ENCODE measurements around the gene NPTX1.

Gene NPTX1

DNA sequence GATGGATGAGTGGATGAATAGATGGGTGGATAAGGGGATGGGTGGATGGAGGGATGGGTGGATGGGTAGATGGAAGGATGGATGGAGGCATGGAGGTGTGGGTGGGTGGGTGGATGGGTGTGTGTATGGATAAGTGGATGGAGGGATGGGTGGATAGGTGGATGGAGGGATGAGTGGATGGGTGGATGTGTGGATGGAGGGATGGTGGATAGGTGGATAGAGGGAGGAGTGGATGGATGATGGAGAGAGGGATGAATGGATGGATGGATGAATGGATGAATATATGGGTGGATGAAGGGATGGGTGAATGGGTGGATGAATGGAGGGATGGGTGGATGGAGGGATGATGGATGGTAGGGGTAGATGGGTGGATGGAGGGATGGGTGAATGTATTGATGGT, 27.5 kb upstream of the NPTX1 start:
- DNase-seq (ENCODE audit: low read depth, low spot score) = no peak

GRCh38 chr17:80503031-80503430, 26.6 kb upstream of the NPTX1 start:
- DNase-seq (ENCODE audit: low read depth, low spot score) = no peak

- no peak for DNase-seq (ENCODE audit: low read depth, low spot score)
Measured at GRCh38 chr17:80502578-80502877, 26.1 kb upstream of the NPTX1 start.

DNA sequence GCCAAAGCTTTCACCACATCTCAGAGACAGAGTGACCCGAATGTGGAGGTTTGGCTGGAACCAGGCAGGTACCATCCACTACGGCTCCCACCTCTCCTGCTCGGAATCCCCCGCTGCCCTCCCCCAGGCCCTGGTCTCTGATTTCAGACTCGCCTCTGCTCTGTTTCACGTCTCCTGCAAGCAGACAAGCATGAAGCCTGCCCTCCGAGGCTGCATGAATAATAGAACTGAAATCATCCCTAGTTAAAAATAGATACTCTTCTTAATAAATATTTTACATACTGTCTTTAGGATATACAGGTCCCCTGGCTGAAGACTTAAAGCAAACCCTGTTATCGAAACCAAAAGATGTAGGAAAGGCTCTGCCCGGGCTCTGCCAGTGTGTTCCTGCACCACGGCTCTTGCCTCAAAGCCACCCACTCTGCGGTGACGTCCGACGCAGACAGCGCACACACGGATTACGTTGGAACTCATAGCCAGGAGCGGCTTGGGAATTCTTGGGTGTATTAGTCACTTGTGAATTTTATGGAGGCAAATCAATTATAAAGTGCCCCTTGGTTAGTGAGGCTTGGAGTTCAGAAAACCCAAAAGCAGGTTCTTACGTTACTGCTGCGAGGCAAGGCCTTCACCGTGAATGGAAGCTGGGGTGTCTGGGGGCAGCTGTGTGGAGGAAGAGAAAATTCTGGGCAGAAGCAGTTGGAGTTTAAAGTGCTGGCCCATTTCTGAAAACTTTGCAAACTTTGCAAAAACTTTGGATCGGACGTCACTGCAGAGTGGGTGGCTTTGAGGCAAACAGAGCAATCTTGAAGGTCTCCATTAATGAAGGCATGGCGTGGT, 25.6 kb upstream of the NPTX1 start:
- no peak for DNase-seq (ENCODE audit: low read depth, low spot score)

- DNase-seq (ENCODE audit: low read depth, low spot score) = no peak
Measured at GRCh38 chr17:80499961-80500665, 23.7 kb upstream of the NPTX1 start.

GRCh38 chr17:80499560-80499959, 23.2 kb upstream of the NPTX1 start:
- no peak for DNase-seq (ENCODE audit: low read depth, low spot score)

GRCh38 chr17:80498920-80499410, 22.6 kb upstream of the NPTX1 start:
- DNase-seq (ENCODE audit: low read depth, low spot score) = no peak

- DNase-seq (ENCODE audit: low read depth, low spot score) = no peak
Measured at GRCh38 chr17:80498242-80498919, 22.0 kb upstream of the NPTX1 start.

DNA sequence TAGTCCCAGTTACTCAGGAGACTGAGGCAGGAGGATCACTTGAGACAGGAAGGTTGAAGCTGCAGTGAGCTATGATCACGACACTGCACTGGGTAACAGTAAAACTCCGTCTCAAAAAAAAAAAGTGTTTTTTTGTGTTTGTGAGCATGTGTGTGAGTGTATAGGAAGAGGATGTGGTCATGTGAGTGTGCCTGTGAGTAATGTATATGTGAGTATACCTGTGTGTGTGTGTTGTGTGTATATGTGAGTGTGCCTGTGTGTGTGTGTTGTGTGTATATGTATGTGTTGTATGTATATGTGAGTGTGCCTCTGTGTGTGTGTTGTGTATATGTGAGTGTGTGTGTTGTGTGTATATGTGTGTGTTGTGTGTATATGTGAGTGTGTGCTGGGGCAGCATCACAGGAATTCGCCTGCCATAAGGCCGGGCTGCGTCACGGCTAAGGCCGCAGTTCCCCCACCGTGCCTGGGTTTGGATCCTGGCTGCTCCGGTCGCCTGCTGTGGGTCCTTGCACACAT, 21.4 kb upstream of the NPTX1 start:
- DNase-seq (ENCODE audit: low read depth, low spot score) = no peak

- no peak for DNase-seq (ENCODE audit: low read depth, low spot score)
Measured at GRCh38 chr17:80494547-80494946, 18.1 kb upstream of the NPTX1 start.

DNA sequence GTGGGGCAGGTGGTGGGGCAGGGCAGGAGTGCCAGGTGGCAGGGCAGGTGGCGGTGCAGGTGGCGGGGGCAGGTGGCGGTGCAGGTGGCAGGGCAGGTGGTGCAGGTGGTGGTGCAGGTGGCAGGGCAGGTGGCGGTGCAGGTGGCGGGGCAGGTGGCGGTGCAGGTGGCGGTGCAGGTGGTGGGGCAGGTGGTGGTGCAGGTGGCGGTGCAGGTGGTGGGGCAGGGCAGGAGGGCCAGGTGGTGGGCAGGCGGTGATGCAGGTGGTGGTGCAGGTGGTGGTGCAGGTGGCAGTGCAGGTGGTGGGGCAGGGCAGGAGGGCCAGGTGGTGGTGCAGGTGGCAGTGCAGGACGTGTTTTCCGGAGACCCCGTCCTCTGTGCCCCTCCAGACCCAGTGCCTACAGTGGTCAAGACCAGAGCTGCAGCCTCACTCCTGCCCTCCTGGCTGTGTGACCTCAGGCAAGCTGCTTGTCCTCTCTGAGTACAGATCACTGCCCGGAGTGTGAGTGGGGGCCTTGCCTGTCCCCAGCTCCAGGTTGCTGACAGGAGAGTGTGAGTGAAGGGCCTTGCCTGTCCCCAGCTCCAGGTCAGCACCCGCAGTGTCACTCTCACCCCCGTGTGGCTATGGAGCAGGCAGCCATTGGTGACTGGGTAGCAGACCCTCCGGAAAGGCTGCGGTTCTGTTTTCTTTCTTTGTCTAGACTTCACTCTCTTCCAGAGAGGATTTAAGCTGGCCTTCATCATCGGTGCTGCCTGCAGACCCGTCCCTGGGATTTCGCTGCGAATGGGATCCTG, 16.1 kb upstream of the NPTX1 start:
- DNase-seq (ENCODE audit: low read depth, low spot score) = no peak

DNA sequence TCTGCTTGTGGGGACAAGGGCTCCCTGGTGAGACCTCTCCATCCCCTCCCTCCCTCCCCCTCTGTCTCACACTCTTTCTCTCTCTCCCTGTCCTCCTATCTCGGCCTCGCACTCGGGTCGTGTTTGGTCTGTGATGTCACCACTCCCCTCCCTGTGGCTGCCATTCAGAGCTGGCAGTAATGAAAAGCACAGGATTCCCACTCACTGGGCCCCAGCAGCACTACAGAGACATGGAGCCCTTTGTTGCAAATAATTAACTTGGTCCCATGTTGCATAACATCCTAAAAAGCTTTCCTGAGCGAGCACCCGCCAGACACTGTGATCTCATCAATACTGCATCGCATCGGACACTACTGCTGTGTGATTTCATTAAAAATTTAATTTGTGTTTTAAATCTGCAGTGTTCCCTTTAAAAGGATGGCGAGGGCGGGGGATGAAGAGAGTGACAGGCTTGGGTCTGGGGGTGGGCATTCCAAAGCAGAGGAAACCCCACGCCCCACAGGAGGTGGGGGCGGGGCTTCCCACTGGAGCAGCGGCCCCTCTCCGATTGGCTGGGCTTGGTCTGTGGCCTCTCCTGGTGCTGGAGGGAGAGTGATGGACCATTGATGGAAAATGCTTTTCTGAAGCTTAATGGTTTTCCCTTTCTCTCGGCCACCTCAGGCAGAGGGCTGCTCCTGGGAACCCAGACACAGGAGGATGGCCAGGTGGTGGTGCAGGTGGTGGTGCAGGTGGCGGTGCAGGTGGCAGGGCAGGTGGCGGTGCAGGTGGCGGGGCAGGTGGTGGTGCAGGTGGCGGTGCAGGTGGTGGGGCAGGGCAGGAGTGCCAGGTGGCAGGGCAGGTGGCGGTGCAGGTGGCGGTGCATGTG, 15.3 kb upstream of the NPTX1 start:
- no peak for DNase-seq (ENCODE audit: low read depth, low spot score)

GRCh38 chr17:80487511-80487910, 11.1 kb upstream of the NPTX1 start:
- DNase-seq (ENCODE audit: low read depth, low spot score) = no peak

- no peak for DNase-seq (ENCODE audit: low read depth, low spot score)
Measured at GRCh38 chr17:80486692-80487091, 10.3 kb upstream of the NPTX1 start.

GRCh38 chr17:80485846-80486245, 9.4 kb upstream of the NPTX1 start:
- no peak for DNase-seq (ENCODE audit: low read depth, low spot score)

- no peak for DNase-seq (ENCODE audit: low read depth, low spot score)
Measured at GRCh38 chr17:80482555-80483308, 6.3 kb upstream of the NPTX1 start.

DNA sequence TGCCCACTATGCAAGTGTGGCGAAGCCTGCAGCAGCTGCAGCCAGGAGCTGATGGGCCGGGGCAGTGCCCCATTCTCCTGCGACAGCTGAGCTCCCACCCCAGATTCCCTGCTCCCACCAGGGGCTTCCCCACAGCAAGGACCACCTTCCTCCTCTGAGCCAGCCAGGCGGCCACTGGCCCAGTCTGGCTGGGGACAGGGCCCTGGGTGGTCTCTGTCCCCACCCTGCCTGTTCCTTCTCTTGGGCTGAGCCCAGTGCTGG, 5.6 kb upstream of the NPTX1 start:
- DNase-seq (ENCODE audit: low read depth, low spot score) = no peak

DNA sequence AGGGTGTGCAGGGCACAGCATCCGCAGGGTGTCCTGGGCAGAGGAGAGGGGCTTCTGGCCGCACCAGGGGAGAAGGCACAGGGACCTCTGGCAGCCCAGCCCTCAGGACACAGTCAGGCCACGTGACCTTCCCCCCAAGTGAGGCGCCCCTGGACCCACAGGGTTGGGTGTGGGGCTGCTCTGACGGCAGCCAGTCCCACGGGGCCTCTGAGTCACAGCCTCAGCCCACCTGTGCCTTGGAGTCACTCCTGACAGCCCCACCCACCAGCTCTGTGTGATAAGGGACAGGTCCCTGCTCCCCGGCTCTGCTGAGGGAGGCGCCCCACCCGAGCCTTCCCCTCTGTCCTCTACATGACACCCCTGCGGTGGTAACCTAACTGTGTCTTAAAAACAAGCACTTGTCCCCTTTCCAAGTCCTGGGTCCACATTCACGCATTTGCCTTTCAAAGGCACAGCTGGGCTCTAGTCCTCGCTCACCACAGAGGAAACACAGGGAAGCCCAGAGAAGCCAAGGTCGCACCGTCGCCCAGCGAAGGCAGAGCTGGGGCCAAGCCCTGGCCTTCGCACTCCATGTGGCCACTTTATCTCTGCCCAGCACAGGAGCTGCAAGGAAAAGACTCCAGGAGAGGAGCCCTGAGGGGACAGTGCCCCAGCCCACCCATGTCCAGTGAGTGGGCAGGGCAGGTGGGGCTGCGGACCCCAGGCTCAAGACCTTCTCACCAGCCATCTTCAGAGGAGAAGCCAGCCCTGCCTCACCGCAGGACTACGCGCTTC, 5.1 kb upstream of the NPTX1 start:
- no peak for DNase-seq (ENCODE audit: low read depth, low spot score)

- DNase-seq (ENCODE audit: low read depth, low spot score) = no peak
Measured at GRCh38 chr17:80480248-80480647, 3.8 kb upstream of the NPTX1 start.

DNA sequence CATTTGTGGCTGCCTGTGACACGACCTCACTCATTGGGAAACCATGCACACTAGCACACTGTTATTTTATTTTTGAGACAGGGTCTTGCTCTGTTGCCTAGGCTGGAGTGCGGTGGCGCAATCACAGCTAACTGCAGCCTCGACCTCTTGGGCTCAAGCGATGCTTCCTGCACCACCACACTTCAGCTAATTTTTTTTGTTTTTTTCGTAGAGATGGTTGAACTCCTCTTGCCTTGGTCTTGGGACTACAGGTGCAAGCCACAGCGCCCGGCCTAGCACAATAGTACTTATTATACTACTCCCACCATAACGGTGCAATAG, 2.8 kb upstream of the NPTX1 start:
- no peak for DNase-seq (ENCODE audit: low read depth, low spot score)

Measured in iPS DF 19.7 (cell line).